Measurements from ENCODE around the gene CAMTA1.

CAMTA1 gene

DNA sequence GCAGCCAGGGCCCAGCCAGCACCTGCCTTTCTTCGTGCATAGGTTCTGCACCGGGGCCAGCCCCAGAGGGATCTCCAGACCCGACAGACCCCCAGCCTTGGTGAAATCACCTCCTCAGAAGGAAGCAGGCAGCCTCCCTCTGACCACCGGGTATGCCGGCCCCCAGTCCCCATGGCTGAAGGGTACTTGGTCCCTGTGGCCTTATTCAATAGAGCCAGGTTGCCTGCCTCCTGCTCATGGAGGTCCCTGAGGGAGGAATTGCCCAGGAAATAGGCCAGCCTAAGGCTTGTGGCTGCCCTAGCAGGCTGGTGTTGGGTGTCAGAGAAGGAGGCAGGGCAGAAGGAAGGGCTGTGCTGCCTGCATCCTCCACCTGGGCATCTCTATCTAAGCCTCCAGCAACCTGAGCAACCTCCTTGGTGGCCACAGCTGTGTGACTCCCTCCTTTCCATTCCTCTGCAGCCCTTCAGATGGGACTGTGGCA, 647.7 kb downstream of the CAMTA1 start:
- no peak overlapping the region for H3K4me3 ChIP-seq (ENCODE audit: low read length)
- no peak for DNase-seq (ENCODE audit: low read depth)
- TF ChIP-seq, protein P1, sequence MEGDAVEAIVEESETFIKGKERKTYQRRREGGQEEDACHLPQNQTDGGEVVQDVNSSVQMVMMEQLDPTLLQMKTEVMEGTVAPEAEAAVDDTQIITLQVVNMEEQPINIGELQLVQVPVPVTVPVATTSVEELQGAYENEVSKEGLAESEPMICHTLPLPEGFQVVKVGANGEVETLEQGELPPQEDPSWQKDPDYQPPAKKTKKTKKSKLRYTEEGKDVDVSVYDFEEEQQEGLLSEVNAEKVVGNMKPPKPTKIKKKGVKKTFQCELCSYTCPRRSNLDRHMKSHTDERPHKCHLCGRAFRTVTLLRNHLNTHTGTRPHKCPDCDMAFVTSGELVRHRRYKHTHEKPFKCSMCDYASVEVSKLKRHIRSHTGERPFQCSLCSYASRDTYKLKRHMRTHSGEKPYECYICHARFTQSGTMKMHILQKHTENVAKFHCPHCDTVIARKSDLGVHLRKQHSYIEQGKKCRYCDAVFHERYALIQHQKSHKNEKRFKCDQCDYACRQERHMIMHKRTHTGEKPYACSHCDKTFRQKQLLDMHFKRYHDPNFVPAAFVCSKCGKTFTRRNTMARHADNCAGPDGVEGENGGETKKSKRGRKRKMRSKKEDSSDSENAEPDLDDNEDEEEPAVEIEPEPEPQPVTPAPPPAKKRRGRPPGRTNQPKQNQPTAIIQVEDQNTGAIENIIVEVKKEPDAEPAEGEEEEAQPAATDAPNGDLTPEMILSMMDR (conservative IDR thresholded peaks at IDR 0.05; ENCODE audit: low read depth, low read length) = no peak

DNA sequence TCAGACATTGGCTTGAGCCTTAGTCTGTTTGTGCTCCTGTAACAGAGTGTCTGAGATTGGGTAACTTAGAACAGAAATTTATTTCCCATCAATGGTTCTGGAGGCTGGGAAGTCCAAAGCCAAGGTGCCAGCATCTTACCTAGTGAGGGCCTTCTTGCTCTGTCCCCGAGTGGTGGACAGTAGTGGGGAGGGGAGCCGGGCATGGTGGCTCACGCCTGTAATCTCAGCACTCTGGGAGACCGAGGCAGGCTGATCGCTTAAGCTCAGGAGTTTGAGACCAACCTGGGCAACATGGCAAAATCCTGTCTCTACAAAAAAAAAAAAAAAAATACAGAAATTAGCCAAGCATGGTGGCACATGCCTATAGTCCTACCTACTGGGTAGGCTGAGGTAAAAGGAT, 649.3 kb downstream of the CAMTA1 start:
- DNase-seq (ENCODE audit: low read depth) = no peak
- TF ChIP-seq, protein P1 (conservative IDR thresholded peaks at IDR 0.05; ENCODE audit: low read depth, low read length) = no peak
- no peak overlapping the region for H3K4me3 ChIP-seq (ENCODE audit: low read length)

DNA sequence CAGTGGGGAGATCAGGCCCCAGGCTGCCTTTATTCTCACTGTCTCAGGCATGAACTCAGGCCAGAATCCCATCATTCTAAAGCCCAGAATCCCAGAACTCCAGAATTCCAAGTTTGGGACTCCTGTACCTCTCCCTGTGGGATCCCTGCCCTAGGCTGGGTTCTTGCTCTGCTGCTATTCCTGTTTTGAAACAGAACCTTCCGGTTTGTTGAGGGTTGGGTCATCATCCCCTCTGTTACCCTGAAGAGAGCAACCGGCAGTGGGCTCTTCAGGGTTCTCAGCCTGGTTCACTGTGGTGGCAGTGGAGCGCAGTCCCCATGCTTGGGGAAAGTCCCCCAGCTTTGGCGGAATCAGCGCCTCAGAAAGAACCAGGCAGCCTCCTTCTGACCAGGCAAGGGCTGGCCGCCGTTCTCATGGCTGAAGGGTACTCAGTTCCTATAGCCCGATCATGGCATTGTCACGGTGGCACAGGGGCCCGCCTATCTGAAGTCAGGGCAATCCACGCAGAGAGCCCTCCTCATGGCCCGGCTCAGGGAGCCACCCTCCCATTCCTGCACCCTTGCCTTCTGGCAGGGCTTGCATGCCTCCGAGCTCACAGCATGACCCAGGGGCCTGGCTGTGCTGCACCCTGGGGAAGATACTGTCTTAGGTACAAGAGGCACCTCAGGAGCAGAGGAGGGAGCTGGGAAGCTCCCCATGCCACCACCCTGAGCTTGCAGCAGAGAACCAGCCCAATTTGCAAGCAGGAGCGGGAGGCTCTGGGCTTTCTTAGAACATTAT, 650.2 kb downstream of the CAMTA1 start:
- no peak overlapping the region for H3K4me3 ChIP-seq (ENCODE audit: low read length)
- TF ChIP-seq, protein P1 (conservative IDR thresholded peaks at IDR 0.05; ENCODE audit: low read depth, low read length) = no peak

DNA sequence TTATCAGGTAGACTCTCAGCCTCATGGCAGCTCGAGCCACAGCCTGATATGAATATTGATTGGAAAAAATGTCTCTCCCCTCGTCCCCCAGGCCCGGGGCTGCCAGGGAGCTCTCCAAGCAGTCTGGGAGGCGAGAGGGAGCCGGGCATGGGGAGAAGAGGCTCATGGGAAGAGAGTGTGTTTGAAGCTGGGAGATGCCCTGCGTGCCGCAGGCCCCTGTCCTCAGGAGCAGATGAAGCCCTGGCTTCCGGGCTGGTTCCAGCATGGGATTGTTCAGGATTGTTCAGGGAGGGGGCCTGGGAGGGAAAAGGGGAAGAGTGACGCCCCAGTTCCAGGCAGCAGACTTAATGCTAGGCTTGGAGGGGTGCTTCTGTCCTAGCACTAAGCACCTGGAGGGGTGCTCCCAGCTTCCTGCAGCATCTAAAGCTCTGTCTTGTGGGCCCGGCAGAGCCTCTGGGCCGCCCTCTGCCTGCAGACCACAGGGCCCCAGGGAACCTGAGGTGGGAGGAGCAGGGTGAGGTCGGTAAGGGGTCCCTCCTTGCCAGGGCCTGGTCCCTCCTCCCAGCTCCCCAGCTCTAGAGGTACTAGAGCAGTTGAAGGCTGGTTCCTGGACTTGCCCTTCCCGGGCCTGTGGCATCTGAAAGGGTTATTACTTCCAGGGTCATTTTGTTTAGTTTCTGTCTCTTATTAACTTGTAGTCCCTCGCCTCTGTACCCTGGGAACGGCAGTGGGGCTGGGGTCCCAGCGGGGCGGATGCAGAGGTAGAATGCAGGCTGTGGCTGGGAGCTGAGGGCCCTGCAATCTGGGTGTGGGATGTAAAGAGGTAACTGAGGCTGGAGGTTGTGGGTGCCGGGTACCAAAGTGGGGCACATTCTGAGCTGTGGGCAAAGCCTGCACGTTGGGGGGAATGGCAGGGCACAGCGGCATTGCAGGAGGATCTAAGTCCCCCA, 651.1 kb downstream of the CAMTA1 start:
- no peak for DNase-seq (ENCODE audit: low read depth)
- TF ChIP-seq, protein P1 (conservative IDR thresholded peaks at IDR 0.05; ENCODE audit: low read depth, low read length) = no peak
- H3K4me3 ChIP-seq (ENCODE audit: low read length) = no peak overlapping the region

More for the DNA sequence above, 650.2 kb downstream of the CAMTA1 start:
- DNase-seq (ENCODE audit: low read depth) = no peak

DNA sequence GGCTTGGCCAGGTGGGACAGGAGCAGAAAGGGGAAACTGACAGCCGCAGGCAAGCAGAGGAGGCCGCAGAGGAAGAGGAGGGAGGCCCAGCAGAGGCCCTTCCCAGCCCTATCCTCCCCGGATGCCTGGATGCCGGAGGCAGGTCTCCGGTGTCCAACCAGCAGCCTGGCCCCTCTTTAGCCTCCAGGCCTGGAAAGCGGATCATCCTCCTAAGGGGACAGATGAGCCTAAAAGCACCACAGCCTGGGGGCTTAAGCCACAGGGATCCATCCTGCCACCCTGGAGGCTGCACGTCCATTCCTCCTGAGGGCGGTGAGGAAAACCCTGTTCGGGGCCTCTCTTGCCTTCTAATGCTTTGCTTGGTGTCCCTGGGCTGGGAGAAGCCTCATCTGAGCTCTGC, 651.8 kb downstream of the CAMTA1 start:
- TF ChIP-seq, protein P1 (conservative IDR thresholded peaks at IDR 0.05; ENCODE audit: low read depth, low read length) = no peak
- no peak overlapping the region for H3K4me3 ChIP-seq (ENCODE audit: low read length)
- no peak for DNase-seq (ENCODE audit: low read depth)

DNA sequence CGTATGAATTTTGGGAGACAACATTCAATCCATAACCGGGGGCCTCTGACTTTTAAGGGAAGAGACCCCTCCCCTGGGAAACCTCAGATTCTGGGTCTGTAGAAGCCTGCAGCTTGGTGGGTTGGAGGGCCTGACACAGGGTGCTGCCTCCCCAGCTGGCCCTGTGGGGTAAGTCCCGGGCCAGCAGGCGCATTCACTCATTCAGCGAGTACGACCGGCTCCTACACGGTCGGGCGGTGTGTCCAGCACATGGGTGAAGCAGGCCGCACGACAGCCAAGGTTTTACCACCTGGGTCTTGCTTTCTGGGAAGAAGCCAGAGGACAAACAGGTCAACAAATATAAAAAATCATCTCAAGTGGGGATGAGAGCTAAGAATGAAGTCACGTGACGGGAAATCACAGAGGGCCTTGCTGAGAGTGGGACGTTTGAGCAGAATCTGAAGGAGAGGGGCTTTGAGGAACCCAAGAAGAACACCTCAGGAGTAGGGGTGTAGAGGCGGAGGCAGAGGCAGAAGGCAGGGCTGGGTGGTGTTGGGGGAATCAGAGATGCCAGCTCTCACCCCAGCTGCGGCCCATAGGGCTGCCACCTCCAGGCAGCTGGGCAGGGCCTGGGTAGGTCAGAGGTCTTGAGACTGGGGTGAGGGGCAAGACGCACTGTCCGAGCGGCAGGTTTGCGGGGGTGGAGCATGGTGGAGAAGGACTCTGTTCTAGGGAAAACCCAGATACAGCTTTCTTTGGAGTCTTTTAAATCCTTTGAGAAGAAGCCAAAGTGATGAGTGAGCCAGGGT, 652.5 kb downstream of the CAMTA1 start:
- DNase-seq (ENCODE audit: low read depth) = no peak
- TF ChIP-seq, protein P1 (conservative IDR thresholded peaks at IDR 0.05; ENCODE audit: low read depth, low read length) = no peak

More for the DNA sequence above, 652.5 kb downstream of the CAMTA1 start:
- H3K4me3 ChIP-seq (ENCODE audit: low read length) = no peak overlapping the region

Data from retinal pigment epithelial cell (primary cell).